DMS153 treated with DMSO at 0.1 percent for 48 hours (cell line): ENCODE results near the gene CHRNE.

Source experiments
- DNase-seq: peaks from one replicate; lab custom pipeline; 2025; ENCODE audit not compliant: unreplicated experiment; lab: John Stamatoyannopoulos, UW

CHRNE gene

DNA sequence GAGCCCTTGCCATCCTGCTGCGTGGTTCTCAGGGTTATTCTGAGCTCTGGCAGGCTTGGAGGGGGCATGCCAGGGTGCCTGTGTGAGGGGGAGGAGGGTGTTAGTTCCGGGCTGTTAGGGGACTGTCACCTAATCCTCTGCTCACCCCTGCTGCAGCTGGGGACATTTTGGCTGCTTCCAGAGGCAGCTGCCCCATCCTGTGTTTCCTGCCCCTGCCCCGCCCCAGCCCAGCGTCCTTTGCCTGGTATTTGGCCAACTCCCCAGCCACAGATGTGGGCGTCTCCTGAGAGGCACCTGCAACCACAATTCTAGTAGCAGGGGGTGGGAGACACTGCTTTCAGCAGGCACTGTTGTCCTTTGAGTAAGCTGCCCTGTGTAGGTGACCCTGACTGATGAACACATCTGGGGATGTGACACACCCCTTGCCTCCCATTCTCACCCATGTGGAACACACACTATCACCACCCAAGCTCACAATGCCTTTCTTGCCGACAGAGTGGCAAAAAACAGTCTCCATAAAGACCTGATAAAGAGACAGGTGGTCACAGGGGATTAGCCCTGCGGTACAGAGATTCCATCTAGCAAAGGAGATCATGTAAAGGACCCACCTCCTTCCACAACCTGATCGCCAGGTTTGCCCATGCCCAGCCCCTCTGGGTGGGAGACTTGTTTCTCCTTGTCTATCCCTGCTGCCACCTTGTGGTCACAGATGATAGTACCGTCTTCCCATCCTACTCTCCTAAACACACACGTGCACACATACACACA lies at the start of gene CHRNE:
Gene CHRNE (minus strand): TSS at position 48 of the 768 bp plus-strand sequence. CDS start 35 bp downstream, at position 13.
- peak; percentile 19 for DNase-seq

DNA sequence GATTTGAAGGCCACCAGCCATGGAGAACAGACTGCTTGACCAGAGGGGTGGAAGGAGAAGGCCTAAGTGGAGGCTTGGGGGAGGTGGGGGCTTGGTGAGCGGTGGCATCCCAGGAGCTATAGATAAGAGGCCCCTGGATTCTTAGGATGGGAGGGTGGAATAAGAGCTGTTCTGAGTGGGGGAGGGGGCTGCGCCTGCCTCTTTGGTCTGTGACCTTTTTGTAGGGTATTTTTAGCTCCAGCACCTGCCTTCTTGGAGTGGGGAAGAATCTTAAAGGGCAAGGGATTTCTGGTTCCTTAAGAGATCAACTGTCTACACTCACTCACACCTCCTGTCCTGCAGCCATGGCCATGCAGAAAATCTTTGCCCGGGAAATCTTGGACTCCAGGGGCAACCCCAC lies 48.6 kb upstream of the CHRNE start:
- DNase-seq = no peak

GRCh38 chr17:4950746-4951204 lies 47.9 kb upstream of the CHRNE start, which contains the start of gene ENO3:
Gene ENO3 (plus strand): TSS chr17:4951119. CDS start chr17:4951830, 711 bp downstream.
- no peak for DNase-seq

DNA sequence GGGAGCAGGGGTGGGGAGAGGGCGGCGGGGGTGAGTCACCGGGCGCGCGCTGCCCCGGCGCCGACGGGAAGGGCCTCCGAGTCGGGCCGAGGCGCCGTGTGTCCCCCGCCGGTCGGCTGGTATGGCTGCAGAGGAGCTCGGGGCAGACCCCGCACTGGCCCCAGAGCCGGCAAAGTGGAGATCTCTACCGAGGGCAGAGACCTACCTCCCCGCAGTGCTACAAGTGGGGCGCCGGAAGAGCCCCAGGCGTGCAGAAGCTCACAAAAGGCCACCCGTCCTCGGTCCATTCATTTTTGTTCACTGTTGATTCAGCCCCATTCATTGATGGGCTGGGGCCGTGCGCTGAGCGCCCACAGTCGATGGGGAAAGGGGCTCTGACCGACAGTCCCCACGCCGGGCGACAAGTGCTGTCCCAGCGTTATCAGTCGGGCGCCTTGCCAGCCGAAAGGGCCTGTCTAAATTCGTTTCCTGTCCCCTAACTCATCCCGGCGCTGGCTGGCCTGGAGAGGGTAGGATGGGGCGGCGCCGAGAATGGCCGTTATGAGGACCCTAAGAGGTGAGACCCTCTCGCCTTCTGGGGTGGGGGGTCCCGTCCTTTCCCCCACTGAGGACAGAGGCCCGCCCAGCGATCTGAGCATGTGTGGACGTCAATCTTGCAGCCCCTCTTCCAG lies 47.3 kb upstream of the CHRNE start:
- DNase-seq = no peak

- no peak for DNase-seq
Observed at GRCh38 chr17:4949321-4950074, 46.6 kb upstream of the CHRNE start.

DNA sequence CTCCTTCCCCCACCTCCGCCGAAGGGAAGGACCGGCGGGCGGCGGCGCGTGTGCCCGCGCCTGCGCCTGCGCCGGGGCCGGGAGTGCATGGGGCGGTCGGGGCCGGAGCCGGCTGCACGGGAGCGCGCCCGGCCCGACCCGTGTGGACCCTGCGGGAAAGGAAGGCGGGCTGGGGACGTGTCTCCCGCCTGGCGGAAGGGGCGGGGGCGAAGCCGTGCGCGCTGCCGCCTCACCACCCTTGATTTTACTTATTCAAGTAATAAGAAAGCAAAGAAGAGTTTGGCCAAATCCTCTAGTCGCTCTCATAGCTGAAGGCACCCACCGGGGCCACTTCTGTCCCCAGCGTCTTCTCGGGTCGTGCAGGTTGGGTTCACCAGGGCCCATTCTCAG lies 46.0 kb upstream of the CHRNE start:
- DNase-seq = no peak

DNA sequence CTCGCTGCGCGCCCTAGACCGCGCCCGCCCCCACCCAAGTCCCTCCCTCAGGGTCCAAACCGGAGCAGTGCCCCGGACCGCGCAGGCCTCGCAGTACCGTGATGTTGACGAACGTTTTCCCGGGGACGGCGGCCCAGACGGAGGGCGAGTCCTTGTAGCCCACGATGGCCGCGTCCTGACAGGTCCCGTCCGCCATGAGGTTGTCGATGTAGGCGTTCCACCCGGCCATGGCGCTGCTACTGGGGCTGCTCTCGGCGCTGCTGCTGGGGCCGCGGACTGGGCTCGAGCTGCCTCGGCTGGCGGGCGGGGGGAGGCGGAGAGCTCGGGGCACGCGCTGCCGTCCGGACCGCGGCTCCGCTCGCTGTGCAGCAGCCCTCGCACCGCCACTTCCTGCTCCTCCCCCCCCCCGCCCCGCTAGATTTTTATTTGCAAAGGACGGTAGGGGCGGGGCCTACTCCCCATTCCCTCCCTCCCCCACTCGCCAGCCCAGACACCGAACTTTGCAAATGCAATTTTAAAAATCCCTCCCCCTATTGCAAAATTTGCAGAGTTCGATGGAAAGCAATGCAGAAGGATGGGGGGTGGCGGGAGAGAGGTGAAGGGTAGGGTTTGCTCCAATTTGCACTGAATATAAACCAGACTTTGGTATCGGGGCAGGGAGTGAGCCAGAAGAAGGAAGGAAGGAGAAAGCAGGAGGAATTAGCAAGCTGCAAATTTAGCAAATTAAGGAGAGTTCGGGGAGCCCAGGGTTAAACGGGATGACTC lies 45.5 kb upstream of the CHRNE start, which contains the start of gene PFN1:
Gene PFN1 (minus strand): TSS at position 365 of the 765 bp plus-strand sequence. CDS start 136 bp downstream, at position 229.
- peak; percentile 39 for DNase-seq

DNA sequence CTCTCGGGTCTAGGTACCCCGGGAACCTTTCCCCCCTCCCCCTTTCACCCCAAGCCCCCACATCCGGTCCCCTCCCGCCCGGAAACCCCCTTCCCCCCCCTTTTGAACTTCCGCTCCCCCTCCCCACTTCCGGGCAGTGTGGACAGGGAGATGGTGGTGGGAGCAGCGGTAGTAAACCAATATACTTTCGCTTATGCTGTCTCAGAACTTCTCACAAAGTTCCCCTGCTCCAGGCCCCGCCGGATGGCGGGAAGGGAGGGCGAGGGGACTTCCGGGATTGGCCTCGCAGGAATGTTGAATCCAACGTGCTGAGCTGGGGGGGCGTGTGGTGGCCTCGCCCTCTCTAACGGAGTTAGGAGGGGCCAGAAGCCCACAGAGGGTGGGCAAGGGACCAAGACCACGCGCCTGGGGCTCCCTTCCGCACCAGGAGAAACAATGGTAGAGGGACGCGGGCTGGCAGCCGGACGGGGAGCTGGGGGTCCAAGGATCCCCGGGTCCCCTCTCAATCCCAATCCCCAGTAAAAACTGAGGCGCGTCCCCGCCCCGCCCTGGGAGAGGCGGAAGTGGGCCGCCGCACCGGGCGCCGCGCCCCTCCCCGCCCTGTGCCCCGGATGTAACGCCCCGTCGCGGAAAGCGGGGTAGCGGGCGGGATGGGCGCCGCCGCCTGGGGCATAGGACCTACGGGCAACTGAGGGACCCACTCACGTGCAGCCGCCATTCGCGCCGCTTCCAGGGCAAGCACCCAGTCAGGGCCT lies 44.7 kb upstream of the CHRNE start:
- no peak for DNase-seq

GRCh38 chr17:4947010-4947410 lies 44.1 kb upstream of the CHRNE start:
- no peak for DNase-seq

- DNase-seq = no peak
Observed at GRCh38 chr17:4946312-4946976, 43.5 kb upstream of the CHRNE start.

- DNase-seq = no peak
Observed at GRCh38 chr17:4945944-4946280, 43.0 kb upstream of the CHRNE start.

DNA sequence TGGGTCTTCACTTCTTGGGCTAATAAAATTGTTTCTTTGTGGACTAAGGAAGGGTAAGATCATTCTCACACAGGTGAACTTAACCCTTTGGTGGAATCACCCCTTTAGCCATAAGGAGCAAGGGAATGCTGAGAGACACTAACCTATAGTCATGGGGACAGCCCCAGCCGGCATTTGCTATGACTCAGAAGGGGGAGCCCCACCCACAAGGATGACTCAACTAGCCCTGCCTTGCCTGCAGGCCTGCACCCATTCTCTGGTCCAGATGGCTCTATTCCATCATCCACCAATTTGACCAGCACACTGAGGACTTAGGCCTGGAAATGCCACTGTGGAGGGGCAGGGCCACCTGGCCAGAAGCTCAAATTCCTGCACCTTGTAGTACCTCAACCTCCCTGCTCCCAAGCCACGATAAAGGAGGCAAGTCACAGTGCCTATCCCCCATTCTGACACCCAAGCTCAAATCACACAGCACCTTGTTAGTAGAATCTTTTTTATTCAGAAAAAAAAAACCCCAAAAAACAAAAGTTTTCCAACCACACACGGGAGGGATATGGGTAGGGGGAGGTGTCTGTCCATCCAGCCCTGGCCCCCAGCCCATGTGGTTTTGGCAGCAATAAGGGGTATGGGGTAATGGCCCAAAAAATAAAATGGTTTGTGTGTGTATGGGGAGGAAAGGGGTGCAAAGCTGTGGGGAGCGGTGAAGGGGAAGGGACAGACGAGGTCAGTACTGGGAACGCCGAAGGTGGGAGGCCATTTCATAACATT lies 42.5 kb upstream of the CHRNE start:
- DNase-seq = no peak

DNA sequence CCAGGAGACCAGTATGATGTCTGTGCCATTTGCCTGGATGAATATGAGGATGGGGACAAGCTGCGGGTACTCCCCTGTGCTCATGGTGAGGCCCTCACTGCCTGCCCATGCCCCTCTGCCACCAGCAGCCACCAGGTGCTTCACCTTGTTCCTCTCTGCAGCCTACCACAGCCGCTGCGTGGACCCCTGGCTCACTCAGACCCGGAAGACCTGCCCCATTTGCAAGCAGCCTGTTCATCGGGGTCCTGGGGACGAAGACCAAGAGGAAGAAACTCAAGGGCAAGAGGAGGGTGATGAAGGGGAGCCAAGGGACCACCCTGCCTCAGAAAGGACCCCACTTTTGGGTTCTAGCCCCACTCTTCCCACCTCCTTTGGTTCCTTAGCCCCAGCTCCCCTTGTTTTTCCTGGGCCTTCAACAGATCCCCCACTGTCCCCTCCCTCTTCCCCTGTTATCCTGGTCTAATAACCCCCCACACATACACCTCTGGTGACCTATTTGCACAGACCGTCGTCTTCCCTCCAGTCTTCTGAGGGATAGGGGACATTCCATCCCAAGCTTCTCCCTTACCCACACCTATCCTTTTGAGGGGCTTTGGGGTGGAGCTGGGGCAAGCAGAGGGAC lies 41.8 kb upstream of the CHRNE start:
- DNase-seq = no peak

GRCh38 chr17:4944163-4944553 lies 41.3 kb upstream of the CHRNE start:
- no peak for DNase-seq

DNA sequence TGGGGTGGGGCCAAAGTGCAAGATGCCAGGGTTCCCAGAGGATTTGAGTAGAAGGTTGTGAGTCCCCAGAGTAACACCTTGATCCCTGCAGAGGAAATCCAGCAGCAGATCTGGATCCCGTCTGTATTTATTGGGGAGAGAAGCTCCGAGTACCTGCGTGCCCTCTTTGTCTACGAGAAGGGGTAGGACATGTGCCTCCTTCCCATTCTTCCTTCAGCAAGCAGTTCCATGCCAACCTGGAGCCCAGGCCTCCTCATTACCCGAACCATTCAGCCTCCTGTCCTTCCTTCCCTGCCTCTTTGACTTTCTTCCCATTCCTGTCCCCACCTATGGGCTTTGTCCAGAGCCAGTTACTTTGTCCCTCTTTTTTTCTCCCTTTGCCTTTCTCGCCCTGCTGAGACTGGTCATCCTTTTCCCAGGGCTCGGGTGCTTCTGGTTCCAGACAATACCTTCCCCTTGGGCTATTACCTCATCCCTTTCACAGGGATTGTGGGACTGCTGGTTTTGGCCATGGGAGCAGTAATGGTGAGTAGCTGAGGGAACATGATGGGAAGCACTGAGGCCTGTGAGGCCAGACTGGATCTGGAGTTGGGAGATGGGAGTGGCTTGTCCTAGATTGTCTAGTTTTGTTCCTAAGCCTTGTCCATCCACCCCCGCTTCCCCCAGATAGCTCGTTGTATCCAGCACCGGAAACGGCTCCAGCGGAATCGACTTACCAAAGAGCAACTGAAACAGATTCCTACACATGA lies 40.0 kb upstream of the CHRNE start:
- no peak for DNase-seq

GRCh38 chr17:4941319-4941610 lies 38.4 kb upstream of the CHRNE start:
- no peak for DNase-seq

DNA sequence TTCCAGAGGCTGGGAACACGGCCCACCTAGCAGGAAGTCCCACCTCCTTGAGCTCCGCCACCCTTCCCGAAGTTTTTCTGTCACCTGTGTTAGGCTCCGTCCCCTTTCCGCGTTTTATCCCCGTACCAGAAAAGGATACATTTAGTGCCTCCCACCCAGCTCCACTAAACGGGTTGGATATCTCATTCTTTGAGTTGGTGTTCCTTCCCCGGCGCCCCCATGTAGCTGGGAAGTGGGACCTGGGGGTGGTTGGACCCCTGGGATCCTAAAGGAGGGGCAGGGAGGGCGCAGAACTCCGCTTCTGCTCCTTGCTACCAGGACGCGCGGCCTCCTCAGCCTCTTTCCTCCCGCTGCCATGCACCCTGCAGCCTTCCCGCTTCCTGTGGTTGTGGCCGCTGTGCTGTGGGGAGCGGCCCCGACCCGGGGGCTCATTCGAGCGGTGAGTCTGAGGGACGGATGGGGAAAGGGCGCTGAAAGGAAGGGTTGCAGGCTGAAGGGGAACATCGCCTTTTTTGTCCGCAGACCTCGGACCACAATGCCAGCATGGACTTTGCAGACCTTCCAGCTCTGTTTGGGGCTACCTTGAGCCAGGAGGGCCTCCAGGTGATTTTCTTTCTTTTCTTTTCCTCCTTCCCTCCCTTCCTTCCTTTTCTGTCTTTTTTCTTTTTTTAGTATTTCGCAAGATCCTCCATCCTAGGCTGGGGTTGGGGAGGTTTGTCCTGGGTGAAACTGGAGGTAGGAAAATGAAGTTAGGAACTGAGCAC lies 37.8 kb upstream of the CHRNE start:
- no peak for DNase-seq
